Fibroblast of mammary gland (primary cell): ENCODE results near the gene MPZ.

ENCODE experiments used
- DNase-seq: peaks from one replicate; pipeline ENCODE4 v3.0.0-alpha.2; 2010; ENCODE audit warnings: low read depth
- H3K4me3 ChIP-seq: 2 replicates; pipeline ENCODE4 v1.5.1; 2011; ENCODE audit warnings: low read depth, mild to moderate bottlenecking, low read length, moderate library complexity; ENCODE audit not compliant: control insufficient read depth
- TF ChIP-seq, protein P1 (sequence below): conservative IDR thresholded peaks from 2 replicates; pipeline ENCODE4 v1.5.1; 2011; ENCODE audit warnings: low read depth, low read length, inconsistent platforms; ENCODE audit not compliant: control insufficient read depth, insufficient read depth

The MPZ gene

DNA sequence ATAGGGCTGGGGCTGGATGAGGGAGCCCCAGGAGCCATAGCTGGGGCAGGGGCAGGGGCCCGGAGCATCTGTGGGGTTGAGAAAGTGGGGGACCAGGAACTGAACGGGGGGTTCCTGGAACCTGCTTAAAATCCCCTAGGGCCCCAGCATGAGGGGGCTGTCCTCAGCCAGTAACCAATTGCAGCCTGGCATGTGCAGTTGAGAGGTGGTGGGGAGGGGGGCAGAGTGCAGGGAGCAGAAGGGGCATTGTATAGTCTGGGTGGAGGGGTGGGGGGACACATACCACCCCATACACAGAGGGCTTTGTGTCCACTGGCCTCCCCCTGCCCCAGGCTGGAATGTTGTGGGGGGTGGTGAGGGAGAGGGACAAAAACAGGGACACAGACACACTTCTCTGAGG is at the start of gene MPZ:
TSS of gene MPZ (minus strand) at position 101 of the 400 bp plus-strand sequence. CDS start at position 38, 63 bp downstream.
- DNase-seq = no peak
- H3K4me3 ChIP-seq = no peak within 1 kb of the TSS
- TF ChIP-seq, protein P1, sequence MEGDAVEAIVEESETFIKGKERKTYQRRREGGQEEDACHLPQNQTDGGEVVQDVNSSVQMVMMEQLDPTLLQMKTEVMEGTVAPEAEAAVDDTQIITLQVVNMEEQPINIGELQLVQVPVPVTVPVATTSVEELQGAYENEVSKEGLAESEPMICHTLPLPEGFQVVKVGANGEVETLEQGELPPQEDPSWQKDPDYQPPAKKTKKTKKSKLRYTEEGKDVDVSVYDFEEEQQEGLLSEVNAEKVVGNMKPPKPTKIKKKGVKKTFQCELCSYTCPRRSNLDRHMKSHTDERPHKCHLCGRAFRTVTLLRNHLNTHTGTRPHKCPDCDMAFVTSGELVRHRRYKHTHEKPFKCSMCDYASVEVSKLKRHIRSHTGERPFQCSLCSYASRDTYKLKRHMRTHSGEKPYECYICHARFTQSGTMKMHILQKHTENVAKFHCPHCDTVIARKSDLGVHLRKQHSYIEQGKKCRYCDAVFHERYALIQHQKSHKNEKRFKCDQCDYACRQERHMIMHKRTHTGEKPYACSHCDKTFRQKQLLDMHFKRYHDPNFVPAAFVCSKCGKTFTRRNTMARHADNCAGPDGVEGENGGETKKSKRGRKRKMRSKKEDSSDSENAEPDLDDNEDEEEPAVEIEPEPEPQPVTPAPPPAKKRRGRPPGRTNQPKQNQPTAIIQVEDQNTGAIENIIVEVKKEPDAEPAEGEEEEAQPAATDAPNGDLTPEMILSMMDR = no peak

DNA sequence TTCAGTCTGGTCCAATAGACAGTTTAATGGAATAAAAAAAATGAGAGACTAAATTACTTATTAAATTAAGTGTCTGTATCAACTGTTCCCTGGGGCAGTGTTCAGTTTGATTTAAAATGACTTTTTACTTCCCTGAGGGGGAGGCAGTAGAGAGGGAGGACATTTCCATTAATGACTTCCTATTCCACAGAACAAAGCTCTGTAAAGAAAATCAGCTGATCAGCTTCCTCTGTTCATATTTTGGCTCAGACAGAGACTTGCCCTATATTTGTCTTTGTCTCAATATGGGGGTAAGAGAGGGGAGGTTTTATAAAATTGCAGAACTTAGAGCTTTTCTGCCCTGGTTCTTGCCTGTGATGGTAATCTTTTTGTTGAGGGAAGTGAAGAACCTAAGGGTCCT is 49.5 kb upstream of the MPZ start:
- TF ChIP-seq, protein P1 = no peak
- no peak overlapping the region for H3K4me3 ChIP-seq
- no peak for DNase-seq

DNA sequence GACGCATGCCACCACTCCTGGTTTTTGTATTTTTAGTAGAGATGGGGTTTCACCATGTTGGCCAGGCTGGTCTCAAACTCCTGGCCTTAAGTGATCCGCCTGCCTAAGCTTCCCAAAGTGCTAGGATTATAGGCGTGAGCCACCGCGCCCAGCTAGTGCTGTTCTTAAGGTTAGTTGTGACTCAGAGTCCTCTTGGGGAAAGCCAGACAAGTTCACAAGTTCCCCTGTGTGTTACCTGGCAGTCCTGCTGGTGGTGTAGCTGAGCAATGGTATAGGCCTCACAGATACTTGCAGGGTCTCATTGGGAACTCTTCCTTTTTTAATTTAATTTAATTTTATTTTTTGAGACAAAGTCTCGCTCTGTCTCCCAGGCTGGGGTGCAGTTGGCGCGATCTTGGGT is 47.3 kb upstream of the MPZ start:
- TF ChIP-seq, protein P1 = no peak
- no peak overlapping the region for H3K4me3 ChIP-seq
- DNase-seq = no peak

DNA sequence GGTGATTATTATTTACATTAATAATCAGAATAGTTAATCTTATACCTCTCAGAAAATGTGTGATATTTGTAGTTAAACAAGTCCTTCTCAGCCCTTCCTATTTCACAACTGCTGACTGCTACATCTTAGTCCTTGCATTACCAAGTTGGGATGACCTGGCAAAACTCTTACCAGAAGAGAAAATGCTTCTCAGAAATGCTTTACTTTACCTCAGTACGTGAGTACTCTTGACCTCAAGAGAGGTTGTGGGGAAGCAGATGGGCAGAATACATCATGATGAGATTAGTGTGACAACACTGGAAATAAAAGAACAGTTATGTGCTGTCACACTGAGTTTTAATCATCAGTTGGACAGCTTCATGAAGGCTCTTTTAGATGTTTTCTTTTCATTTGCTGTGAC is 41.7 kb upstream of the MPZ start:
- H3K4me3 ChIP-seq = no peak overlapping the region
- DNase-seq = peak; percentile 8
- TF ChIP-seq, protein P1 = no peak

DNA sequence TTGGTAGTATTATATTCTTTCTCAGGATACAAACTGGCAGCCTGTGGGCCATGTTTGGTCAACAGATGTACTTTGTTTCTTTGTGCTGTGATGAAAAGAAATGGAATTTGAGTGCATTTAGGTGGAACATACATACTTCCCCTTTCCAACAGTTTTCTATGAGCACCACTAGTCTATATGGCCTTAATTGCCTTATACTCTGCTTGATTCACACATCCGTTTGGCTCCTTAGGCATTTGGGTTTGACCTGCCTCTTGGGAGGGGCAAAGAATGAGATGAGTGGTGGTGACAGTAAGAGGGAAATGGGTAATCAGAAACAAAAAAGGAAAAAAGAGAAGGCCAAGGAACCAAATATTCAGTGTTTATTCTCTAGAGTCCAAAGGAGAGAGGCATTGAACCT is 40.9 kb upstream of the MPZ start:
- H3K4me3 ChIP-seq = no peak overlapping the region
- no peak for DNase-seq
- TF ChIP-seq, protein P1 = no peak

DNA sequence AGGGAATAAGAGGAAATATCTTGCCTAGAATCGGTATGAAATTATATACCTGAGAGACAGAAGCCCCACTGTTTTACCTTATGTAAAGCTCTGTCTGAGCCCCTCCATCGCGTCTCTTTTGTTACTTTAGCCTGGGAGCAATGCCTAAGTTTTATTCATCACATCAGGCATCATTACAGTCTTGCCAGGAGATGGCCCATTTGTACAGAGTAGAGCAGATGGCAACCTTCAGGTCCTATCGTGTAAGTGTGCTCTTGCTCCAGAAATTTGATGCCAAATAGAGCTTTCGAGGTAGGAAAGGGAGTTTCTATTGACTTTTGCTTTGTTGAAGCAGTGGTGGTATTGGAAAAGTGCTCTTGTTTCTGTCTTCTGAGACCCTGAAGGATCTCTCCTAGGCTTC is 33.1 kb upstream of the MPZ start:
- DNase-seq = no peak
- H3K4me3 ChIP-seq = no peak overlapping the region
- TF ChIP-seq, protein P1 = no peak

DNA sequence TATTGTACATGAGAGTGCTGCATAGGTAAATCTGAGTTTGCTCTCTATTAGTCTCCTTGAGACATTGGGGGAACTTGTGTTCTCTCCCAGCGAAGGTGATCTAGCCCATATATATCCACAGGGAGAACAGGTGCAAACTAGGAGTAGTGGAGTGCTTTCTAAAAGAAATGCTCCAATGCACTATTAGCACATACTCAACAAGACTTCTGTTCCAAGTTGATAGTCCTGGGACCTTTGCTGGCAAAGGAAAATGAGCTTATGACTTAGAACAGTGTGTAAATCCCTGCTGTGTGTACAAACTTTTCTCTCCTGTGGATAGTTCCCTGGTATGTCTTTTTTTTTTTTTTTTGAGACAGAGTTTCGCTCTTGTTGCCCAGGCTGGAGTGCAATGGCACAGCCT is 32.4 kb upstream of the MPZ start:
- H3K4me3 ChIP-seq = no peak overlapping the region
- no peak for DNase-seq
- TF ChIP-seq, protein P1 = no peak
